Stimulated activated naive CD8-positive, alpha-beta T cell treated with anti-CD3 and anti-CD28 coated beads, Interleukin-15, Interleukin-2, amounts not matched to agents 100 ng/mL and 50 ng/mL, for 24 hours (primary cell): ENCODE data around the gene EPHX1.
A peak's percentile ranks its signal among the peaks of the same experiment; 100 is the strongest.

Experiments
- H3K27ac Mint-ChIP-seq: one replicate; pipeline ENCODE4 v1.8.0; 2021; ENCODE audit warnings: mild to moderate bottlenecking, mixed read lengths
- H3K27me3 Mint-ChIP-seq: one replicate; pipeline ENCODE4 v1.8.0; 2021; ENCODE audit warnings: mixed read lengths
- H3K36me3 Mint-ChIP-seq: one replicate; pipeline ENCODE4 v1.8.0; 2021; ENCODE audit warnings: low read depth, mixed read lengths
- H3K4me1 Mint-ChIP-seq: one replicate; pipeline ENCODE4 v1.8.0; 2021; ENCODE audit warnings: low read depth, mixed read lengths
- H3K4me3 Mint-ChIP-seq: one replicate; pipeline ENCODE4 v1.8.0; 2021; ENCODE audit warnings: mild to moderate bottlenecking, mixed read lengths
- H3K9me3 Mint-ChIP-seq: one replicate; pipeline ENCODE4 v1.8.0; 2021; ENCODE audit warnings: mixed read lengths

The EPHX1 gene

GRCh38 chr1:225870911-225871310 is 61.0 kb downstream of the EPHX1 start:
- H3K9me3 Mint-ChIP-seq = no peaks in the 10 kb centered on the region
- no peak overlapping the region for H3K4me3 Mint-ChIP-seq
- peaks cover 42% of the 10 kb centered on the region for H3K4me1 Mint-ChIP-seq
- H3K27ac Mint-ChIP-seq = no peak overlapping the region
- H3K27me3 Mint-ChIP-seq = no peaks in the 10 kb centered on the region
- peaks cover 45% of the 10 kb centered on the region for H3K36me3 Mint-ChIP-seq

DNA sequence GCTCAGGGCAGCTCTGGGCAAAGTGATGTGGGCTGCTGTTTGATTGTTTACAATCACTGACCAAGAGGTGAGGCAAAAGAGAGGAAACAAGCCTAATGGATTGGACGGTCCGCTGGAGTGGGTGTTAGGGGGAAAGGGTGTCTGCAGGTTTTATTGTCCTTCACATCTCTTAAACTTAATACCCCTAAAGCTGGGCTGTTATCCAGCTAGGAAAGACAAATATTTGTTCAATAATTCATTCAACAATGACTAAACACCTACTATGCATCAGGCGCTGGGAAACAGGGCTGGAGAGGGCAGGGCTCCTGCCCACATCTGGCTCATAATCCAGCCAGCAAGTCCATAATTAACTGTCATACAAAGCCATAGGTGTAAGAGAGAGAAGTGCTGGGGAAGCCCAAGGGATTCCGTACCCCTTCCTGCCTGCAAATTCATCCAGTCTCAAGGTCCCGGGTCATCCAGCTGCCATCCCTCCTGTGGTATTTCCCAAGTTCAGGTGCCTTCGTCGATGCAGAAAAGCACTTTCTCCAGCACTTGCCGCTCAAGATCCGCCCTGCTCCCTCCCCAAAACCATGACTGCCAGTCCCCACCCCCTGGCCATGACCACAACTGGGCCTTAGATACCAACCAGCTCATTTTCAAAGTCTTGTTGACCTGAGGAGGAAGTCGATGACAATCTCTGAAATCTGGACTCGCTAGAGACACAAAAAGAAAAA is 61.6 kb downstream of the EPHX1 start:
- H3K36me3 Mint-ChIP-seq = peaks cover 39% of the 10 kb centered on the region
- no peaks in the 10 kb centered on the region for H3K9me3 Mint-ChIP-seq
- H3K4me3 Mint-ChIP-seq = no peak overlapping the region
- H3K27ac Mint-ChIP-seq = no peak overlapping the region
- no peaks in the 10 kb centered on the region for H3K27me3 Mint-ChIP-seq
- H3K4me1 Mint-ChIP-seq = peaks cover 42% of the 10 kb centered on the region

DNA sequence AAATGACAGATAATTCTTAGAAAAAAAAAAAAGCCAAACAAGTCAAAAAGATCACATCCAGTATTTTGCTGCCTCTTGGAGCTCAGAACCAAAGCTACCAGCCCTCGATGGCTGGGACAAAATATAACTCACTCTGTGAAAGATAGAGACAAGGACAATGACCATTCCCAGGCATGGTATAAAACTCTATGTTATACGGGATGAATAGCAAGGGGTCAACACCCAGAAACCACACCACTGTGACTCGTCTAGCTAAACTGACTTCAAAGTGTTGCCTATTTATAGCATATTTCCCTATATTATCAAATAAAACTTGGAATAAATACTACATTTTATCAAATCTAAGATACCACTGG is 62.1 kb downstream of the EPHX1 start:
- H3K4me3 Mint-ChIP-seq = no peak overlapping the region
- no peaks in the 10 kb centered on the region for H3K9me3 Mint-ChIP-seq
- no peak overlapping the region for H3K27ac Mint-ChIP-seq
- no peaks in the 10 kb centered on the region for H3K27me3 Mint-ChIP-seq
- H3K36me3 Mint-ChIP-seq = peaks cover 34% of the 10 kb centered on the region
- H3K4me1 Mint-ChIP-seq = peaks cover 42% of the 10 kb centered on the region

- no peaks in the 10 kb centered on the region for H3K27me3 Mint-ChIP-seq
- H3K36me3 Mint-ChIP-seq = peaks cover 26% of the 10 kb centered on the region
- H3K9me3 Mint-ChIP-seq = no peaks in the 10 kb centered on the region
- no peak overlapping the region for H3K4me3 Mint-ChIP-seq
- H3K4me1 Mint-ChIP-seq = peaks cover 45% of the 10 kb centered on the region
- H3K27ac Mint-ChIP-seq = no peak overlapping the region
These were observed 63.4 kb downstream of the EPHX1 start for GRCh38 chr1:225873281-225873850.

DNA sequence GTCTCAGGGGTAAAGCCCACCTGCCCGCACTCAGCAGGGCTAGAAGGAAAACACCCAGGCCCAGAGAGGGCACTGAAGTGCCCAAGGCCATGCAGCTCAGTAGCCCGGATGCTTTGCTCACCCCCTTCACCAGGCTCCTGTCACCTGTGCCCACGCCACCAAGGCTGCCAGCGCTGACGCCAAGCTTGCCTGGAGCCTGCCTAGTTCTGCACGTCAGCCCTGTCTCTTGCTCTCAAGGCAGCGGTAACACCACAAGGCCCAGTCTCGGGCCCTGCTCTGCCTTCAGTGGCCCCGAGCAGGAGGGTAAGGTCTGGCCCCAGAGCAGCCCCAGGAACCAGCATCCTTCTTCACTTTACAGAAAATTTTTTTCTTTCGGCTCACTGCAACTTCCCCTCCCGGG is 64.5 kb downstream of the EPHX1 start:
- Mint-ChIP-seq H3K4me1 (peaks cover 55% of the 10 kb centered on the region), H3K27me3 (no peaks in the 10 kb centered on the region), H3K36me3 (peaks cover 22% of the 10 kb centered on the region), H3K27ac (peak overlapping the region; percentile 19), H3K4me3 (no peak overlapping the region), H3K9me3 (no peaks in the 10 kb centered on the region)

- H3K4me3 Mint-ChIP-seq = no peak overlapping the region
- no peaks in the 10 kb centered on the region for H3K27me3 Mint-ChIP-seq
- no peaks in the 10 kb centered on the region for H3K9me3 Mint-ChIP-seq
- peaks cover 21% of the 10 kb centered on the region for H3K36me3 Mint-ChIP-seq
- no peak overlapping the region for H3K27ac Mint-ChIP-seq
- peaks cover 63% of the 10 kb centered on the region for H3K4me1 Mint-ChIP-seq
These were observed 65.3 kb downstream of the EPHX1 start for GRCh38 chr1:225875044-225875815.

DNA sequence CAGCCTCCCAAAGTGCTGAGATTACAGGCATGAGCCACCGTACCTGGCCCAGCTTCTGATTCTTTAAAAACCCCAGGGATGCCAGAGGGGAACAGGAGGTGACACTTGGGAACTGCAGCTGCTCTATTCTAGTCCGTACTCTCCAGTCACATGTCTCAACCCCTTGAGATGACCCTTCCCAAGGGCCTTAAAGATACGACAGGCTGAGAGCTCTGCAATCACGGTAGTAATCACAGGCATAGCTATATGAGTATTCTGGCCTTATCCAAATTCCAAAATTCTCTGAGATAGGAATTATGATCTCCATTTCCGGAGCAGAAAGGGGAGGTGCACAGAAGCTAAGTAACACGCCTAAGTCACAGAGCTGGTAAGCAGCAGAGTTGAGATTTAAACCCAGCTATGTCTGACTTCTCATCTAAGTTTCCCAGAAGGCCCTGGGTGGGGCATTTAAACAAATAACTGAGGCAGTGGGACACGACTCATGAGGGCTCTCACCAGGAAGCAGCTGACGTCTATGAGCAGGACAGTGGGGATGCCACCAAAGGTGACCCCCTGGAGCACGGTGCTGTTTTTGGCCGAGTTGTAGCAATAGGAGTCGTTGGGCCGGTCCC is 67.1 kb downstream of the EPHX1 start:
- Mint-ChIP-seq H3K36me3 (peaks cover 8% of the 10 kb centered on the region), H3K27ac (no peak overlapping the region), H3K4me3 (no peak overlapping the region), H3K9me3 (no peaks in the 10 kb centered on the region), H3K4me1 (peaks cover 62% of the 10 kb centered on the region), H3K27me3 (no peaks in the 10 kb centered on the region)

DNA sequence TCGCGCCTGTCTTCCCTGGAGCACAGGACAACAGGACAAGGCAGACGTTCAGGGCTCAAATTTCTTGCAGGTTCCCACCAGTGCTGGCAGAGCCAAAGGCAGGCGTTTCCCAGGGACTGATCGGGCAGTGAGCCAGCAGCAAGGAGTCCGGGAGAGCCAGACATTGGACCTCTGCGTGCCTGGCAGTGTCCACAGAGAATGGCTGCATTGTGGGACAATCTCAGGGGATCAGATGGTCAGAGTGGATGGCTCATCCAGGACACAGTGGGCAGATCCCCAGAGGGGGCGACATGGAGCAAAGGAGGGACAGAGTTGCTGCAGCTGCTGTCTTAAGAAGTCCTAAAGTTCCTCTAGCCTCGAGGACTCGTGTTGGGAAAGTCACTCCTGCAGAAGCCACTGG is 67.7 kb downstream of the EPHX1 start:
- Mint-ChIP-seq H3K4me3 (no peak overlapping the region), H3K9me3 (no peaks in the 10 kb centered on the region), H3K36me3 (peaks cover 6% of the 10 kb centered on the region), H3K27ac (no peak overlapping the region), H3K4me1 (peaks cover 57% of the 10 kb centered on the region), H3K27me3 (no peaks in the 10 kb centered on the region)

DNA sequence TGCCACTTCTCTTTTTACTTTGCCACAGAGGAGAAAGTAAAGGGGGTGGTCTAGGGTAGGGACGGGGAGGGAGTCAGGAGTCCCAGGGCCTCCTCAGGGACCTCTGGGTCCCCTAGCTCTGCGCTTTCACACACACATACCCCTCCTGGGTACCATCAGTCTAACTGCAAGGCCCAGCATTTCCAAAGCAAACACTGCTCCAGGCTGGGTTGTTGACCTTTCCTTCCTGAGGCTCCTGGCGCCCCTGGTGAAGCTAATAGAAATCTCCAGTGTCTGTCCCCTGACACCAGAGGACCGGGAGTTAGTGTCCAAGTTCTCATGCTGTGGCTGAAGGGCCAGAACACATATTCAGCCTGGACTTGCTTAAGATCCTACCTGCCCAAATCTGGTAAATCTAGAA is 68.4 kb downstream of the EPHX1 start:
- H3K9me3 Mint-ChIP-seq = no peaks in the 10 kb centered on the region
- H3K27ac Mint-ChIP-seq = no peak overlapping the region
- peaks cover 60% of the 10 kb centered on the region for H3K4me1 Mint-ChIP-seq
- no peaks in the 10 kb centered on the region for H3K27me3 Mint-ChIP-seq
- no peak overlapping the region for H3K4me3 Mint-ChIP-seq
- H3K36me3 Mint-ChIP-seq = peaks cover 6% of the 10 kb centered on the region

DNA sequence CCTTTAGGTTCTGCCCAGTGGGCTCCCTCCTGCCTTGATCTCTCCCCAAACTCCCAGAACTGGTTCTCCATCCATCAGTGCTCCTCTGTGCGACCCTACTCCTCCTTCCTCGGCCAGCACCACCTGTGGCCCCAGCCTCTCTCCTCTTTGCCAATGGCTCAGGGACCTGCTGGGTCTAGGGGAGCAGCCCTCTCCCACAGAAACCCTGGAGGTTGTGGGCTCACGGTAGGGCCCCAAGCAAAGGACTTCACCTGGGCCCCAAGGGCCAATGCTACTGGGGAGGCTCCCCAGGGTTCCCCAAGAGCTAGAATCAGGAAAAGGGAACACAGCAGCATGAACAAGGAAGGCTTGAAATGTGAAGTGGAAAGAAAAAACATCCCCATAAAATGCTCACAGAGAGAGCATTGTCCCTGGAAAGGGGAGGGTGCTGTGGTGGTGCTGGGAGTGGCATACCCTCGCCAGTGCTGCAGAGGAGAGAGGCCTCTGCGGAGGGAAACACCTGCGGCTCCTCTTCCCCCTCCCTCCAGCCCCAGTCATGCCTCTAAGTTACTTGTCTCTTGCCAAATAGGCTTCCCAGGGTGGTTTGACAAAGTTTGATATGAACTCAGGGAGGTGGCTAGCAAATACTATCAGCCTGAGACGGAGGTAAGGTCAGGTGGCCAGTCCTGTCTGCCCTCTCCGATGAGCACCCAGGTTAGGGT is 69.7 kb downstream of the EPHX1 start:
- Mint-ChIP-seq H3K9me3 (no peaks in the 10 kb centered on the region), H3K4me1 (peaks cover 68% of the 10 kb centered on the region), H3K27me3 (no peaks in the 10 kb centered on the region), H3K27ac (peak overlapping the region; percentile 53), H3K4me3 (peak overlapping the region; percentile 15), H3K36me3 (no peaks in the 10 kb centered on the region)

DNA sequence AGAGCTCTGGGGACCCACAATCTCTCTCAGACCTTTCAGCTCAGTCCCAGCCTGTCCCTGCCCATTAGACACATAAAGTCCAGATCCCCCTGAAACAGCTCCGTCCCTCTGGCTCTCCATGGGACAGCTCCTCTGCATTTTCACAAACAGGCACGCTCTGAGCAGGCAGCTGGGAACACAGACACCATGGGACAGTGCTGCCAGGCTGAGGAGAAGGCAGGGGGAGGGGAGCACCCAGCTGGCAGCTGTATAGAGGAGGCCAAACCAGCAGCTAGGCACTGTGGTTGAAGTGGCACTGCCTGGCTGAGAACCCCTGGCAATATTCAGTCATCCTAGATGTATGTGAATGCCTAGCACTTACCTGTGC is 70.3 kb downstream of the EPHX1 start:
- no peak overlapping the region for H3K27ac Mint-ChIP-seq
- no peaks in the 10 kb centered on the region for H3K36me3 Mint-ChIP-seq
- H3K4me3 Mint-ChIP-seq = peak overlapping the region; percentile 86
- H3K27me3 Mint-ChIP-seq = no peaks in the 10 kb centered on the region
- H3K9me3 Mint-ChIP-seq = no peaks in the 10 kb centered on the region
- peaks cover 67% of the 10 kb centered on the region for H3K4me1 Mint-ChIP-seq

- H3K9me3 Mint-ChIP-seq = no peaks in the 10 kb centered on the region
- no peak overlapping the region for H3K27ac Mint-ChIP-seq
- H3K4me3 Mint-ChIP-seq = peak overlapping the region; percentile 86
- peaks cover 64% of the 10 kb centered on the region for H3K4me1 Mint-ChIP-seq
- no peaks in the 10 kb centered on the region for H3K36me3 Mint-ChIP-seq
- no peaks in the 10 kb centered on the region for H3K27me3 Mint-ChIP-seq
These were observed 70.7 kb downstream of the EPHX1 start for GRCh38 chr1:225880636-225881035.

- Mint-ChIP-seq H3K4me1 (peaks cover 60% of the 10 kb centered on the region), H3K36me3 (no peaks in the 10 kb centered on the region), H3K27me3 (no peaks in the 10 kb centered on the region), H3K4me3 (peak overlapping the region; percentile 86), H3K27ac (peak overlapping the region; percentile 61), H3K9me3 (no peaks in the 10 kb centered on the region)
These were observed 71.4 kb downstream of the EPHX1 start for GRCh38 chr1:225881081-225881958.
